ENCODE data around the gene DNAJC11. TPM values are rescaled to one million over a fixed set of nuclear protein-coding genes. Genes with fewer than 3 reads are reported as not detected.

DNAJC11 gene
- total RNA-seq, 1 donor from 2014 or later, result 35.2 TPM

DNA sequence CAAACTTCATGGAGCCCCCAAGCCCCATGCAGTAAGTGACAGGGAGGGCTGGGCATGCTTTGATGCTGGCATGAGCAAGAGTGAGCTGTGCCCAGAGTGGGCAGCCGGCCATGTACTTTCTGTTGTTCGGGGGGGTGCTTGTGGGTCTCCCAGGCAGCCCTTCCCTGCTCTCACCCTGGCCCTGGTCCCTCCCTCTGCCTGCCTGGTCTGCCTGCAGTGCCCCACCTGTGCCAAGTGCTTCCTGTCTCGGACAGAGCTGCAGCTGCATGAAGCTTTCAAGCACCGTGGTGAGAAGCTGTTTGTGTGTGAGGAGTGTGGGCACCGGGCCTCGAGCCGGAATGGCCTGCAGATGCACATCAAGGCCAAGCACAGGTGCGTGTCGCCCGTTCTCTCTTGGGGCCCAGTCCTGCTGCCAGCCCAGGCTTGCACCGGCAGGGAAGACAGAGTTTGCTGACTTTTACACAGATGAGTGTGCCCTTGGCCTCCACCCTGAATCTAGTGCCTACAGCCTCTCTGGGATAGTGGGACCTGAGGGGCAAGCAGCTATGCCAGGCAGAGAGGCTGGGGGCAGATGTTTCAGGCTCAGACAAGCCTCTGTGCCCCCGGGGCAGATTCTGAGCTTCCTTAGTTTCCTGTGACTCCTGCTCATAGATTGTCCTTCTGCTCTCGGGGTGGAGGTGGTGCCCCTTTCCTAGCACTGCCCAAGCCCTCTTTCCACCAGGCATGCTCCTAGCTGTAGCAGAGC is 114.2 kb downstream of the DNAJC11 start:
- peak; percentile 56 for DNase-seq (ENCODE audit: low read depth)

GRCh38 chr1:6586404-6586816 is 115.2 kb downstream of the DNAJC11 start:
- no peak for DNase-seq (ENCODE audit: low read depth)

DNA sequence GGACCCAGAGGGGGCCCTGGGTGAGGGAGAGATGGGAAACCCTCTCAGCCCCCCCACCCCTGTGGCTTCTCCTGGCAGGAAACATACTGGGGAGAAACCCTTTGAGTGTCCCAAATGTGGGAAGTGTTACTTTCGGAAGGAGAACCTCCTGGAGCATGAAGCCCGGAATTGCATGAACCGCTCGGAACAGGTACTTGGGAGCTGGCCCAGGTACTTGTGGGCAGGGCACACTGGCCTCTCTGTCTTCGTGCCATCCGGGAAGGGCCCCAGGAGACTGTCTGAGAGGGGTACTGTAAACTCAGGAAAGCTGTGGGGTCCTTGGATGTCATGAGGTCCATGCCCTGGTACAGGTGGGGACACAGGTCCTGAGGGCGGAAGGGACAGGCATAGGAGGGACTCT is 115.8 kb downstream of the DNAJC11 start:
- no peak for DNase-seq (ENCODE audit: low read depth)

DNA sequence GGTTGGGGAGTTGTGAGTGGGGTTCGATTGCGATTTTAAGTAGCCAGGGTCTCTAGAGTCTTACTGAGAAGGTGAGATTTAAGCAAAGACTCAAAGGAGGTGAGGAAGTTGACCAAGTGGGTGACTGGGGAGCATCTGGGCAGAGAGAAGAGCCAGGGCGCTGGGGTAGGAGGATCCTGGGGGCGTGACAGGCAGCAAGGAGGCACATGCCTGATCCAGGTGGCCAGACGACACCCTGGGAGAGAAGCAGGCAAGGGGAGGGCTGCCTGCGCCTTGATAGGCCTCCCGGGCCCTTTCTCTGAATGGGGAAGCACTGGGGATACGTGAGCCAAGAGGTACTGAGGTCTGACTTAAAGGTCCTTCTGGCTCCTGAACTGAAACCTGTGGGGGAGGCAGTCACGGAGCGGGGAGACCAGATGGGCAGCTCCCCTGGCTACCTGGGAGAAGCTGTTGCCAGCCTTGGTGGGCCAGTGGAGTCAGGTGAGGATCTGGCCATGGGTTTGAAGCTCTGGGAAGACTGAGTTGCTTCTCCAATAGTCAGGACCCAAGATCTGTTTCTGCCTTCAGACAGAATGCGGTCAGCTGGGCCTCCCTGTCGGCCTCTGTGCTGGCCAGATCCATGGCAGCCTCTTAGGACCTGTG is 116.4 kb downstream of the DNAJC11 start:
- DNase-seq (ENCODE audit: low read depth), result no peak

Other genes starting within 250 kb of the DNAJC11 start
- gene TNFRSF25, start 235.6 kb downstream of the DNAJC11 start, total RNA-seq, result 24.4 and 38.2 TPM in 2 replicates
- 52.4 and 88.3 TPM in 2 replicates for gene PLEKHG5, start 210.1 kb downstream of the DNAJC11 start, total RNA-seq
- gene NOL9, start 147.3 kb downstream of the DNAJC11 start, total RNA-seq, result 22.8 and 25.4 TPM in 2 replicates
- gene TAS1R1, start 146.5 kb downstream of the DNAJC11 start, total RNA-seq, result 7.5 and 8.0 TPM in 2 replicates
- 14.0 and 17.5 TPM in 2 replicates for gene ZBTB48, start 121.8 kb downstream of the DNAJC11 start, total RNA-seq
- gene KLHL21, start 98.9 kb downstream of the DNAJC11 start, total RNA-seq, result 118 and 122 TPM in 2 replicates
- 7.4 and 9.6 TPM in 2 replicates for gene PHF13, start 88.1 kb downstream of the DNAJC11 start, total RNA-seq
- gene THAP3, start 76.9 kb downstream of the DNAJC11 start, total RNA-seq, result 31.1 and 33.0 TPM in 2 replicates
- gene CAMTA1, start 83.6 kb upstream of the DNAJC11 start, total RNA-seq, result 68.9 and 71.7 TPM in 2 replicates

All from myocyte (in vitro differentiated cells).